HepG2 (cell line): ENCODE measurements around the gene TTC31. TPM values are rescaled to one million over a fixed set of nuclear protein-coding genes. Genes with fewer than 3 reads are reported as not detected.
A peak's percentile ranks its signal among the peaks of the same experiment; 100 is the strongest.

Experiments used
- ATRX ChIP-seq: sonication (generic); formaldehyde crosslinking; IDR thresholded peaks from 2 replicates; pipeline ENCODE4 v1.4.0; 2020; ENCODE audit warnings: missing genetic modification reagents, borderline replicate concordance
- CBX2 ChIP-seq, 2 experiments: fragments of 200-600 bp in 1 of 2; sonication (generic); formaldehyde crosslinking in 1 of 2; IDR thresholded peaks; 2 replicates each; pipeline versions ENCODE4 v1.7.0 to v1.8.1; 2018 to 2022; ENCODE audit warnings: low read depth in 2 of 2, low read length in 1 of 2, mild to moderate bottlenecking in 1 of 2, missing genetic modification reagents in 1 of 2
- CC2D1A ChIP-seq: sonication (generic); formaldehyde crosslinking; IDR thresholded peaks from 2 replicates; pipeline ENCODE4 v1.8.1; 2023; ENCODE audit warnings: mild to moderate bottlenecking, missing genetic modification reagents
- FOXA1 ChIP-seq, 2 experiments: fragments of 450-650 bp in 1 of 2; sonication (generic) in 1 of 2; formaldehyde crosslinking in 1 of 2; IDR thresholded peaks; 2 replicates each; pipeline versions ENCODE4 v1.4.0 to v1.6.1; 2016 to 2020; ENCODE audit warnings: missing genetic modification reagents in 1 of 2
- ISL2 ChIP-seq: sonication (generic); formaldehyde crosslinking; IDR thresholded peaks from 2 replicates; pipeline ENCODE4 v1.5.0; 2020; ENCODE audit warnings: missing genetic modification reagents
- JUND ChIP-seq: sonication (generic); formaldehyde crosslinking; IDR thresholded peaks from 2 replicates; pipeline ENCODE4 v1.8.0; 2022; ENCODE audit warnings: mild to moderate bottlenecking, missing genetic modification reagents
- MAX ChIP-seq: IDR thresholded peaks from 2 replicates; pipeline ENCODE4 v1.6.1; 2012; ENCODE audit warnings: inconsistent platforms
- MBNL3 ChIP-seq: fragments of 250-450 bp; sonication (Bioruptor Pico); conservative IDR thresholded peaks from 2 replicates; pipeline ENCODE4 v1.8.0; 2022; ENCODE audit warnings: mild to moderate bottlenecking, inconsistent platforms
- PAWR ChIP-seq: sonication (generic); formaldehyde crosslinking; IDR thresholded peaks from 2 replicates; pipeline ENCODE4 v1.4.0; 2020; ENCODE audit warnings: missing genetic modification reagents, mild to moderate bottlenecking, borderline replicate concordance
- PHF5A ChIP-seq: IDR thresholded peaks from one replicate; pipeline ENCODE4 v1.6.1; 2018; ENCODE audit warnings: low read depth, missing genetic modification reagents; ENCODE audit not compliant: unreplicated experiment
- PHF8 ChIP-seq: sonication (generic); formaldehyde crosslinking; IDR thresholded peaks from 2 replicates; pipeline ENCODE4 v1.5.0; 2020; ENCODE audit warnings: missing genetic modification reagents
- PRPF4 ChIP-seq: fragments of 200-400 bp; formaldehyde crosslinking; IDR thresholded peaks from 2 replicates; pipeline ENCODE4 v1.6.1; 2016; ENCODE audit warnings: low read length, low read depth; ENCODE audit not compliant: poor library complexity, severe bottlenecking
- SNAPC5 ChIP-seq: sonication (generic); formaldehyde crosslinking; IDR thresholded peaks from 2 replicates; pipeline ENCODE4 v1.8.1; 2023; ENCODE audit warnings: mild to moderate bottlenecking, missing genetic modification reagents, borderline replicate concordance
- TERF1 ChIP-seq: sonication (generic); formaldehyde crosslinking; IDR thresholded peaks from 2 replicates; pipeline ENCODE4 v1.8.0; 2022; ENCODE audit warnings: mild to moderate bottlenecking, missing genetic modification reagents, moderate library complexity
- ZBED4 ChIP-seq: sonication (generic); formaldehyde crosslinking; IDR thresholded peaks from 2 replicates; pipeline ENCODE4 v1.4.0; 2020; ENCODE audit warnings: missing genetic modification reagents, borderline replicate concordance
- ZBTB46 ChIP-seq: sonication (generic); formaldehyde crosslinking; IDR thresholded peaks from 2 replicates; pipeline ENCODE4 v1.4.0; 2020; ENCODE audit warnings: mild to moderate bottlenecking, missing genetic modification reagents, borderline replicate concordance
- ZNF496 ChIP-seq: sonication (generic); formaldehyde crosslinking; IDR thresholded peaks from 2 replicates; pipeline ENCODE4 v1.8.1; 2023; ENCODE audit warnings: mild to moderate bottlenecking, moderate library complexity, missing genetic modification reagents; ENCODE audit not compliant: insufficient replicate concordance
- ZNF549 ChIP-seq: sonication (generic); formaldehyde crosslinking; IDR thresholded peaks from 2 replicates; pipeline ENCODE4 v1.5.0; 2020; ENCODE audit warnings: missing genetic modification reagents
- ZNF616 ChIP-seq: sonication (generic); formaldehyde crosslinking; IDR thresholded peaks from 2 replicates; pipeline ENCODE4 v1.5.0; 2020; ENCODE audit warnings: low read depth, mild to moderate bottlenecking, missing genetic modification reagents
- ZNF674 ChIP-seq: sonication (generic); formaldehyde crosslinking; IDR thresholded peaks from 2 replicates; pipeline ENCODE4 v1.5.0; 2020; ENCODE audit warnings: low read depth, mild to moderate bottlenecking, missing genetic modification reagents
- ZNF740 ChIP-seq: sonication (generic); formaldehyde crosslinking; IDR thresholded peaks from 2 replicates; pipeline ENCODE4 v1.4.0; 2020; ENCODE audit warnings: missing genetic modification reagents
- ZNF879 ChIP-seq: sonication (generic); formaldehyde crosslinking; IDR thresholded peaks from 2 replicates; pipeline ENCODE4 v1.8.1; 2023; ENCODE audit warnings: missing genetic modification reagents
- polyA plus RNA-seq, 8 experiments: library from polyadenylated mRNA; depleted of rRNA in 3 of 8; stranded (reverse) in 7 of 8; unstranded in 1 of 8; fragments of >200 nt; fragmentation: Illumina TruSeq in 4 of 8; extraction: Trizol in 4 of 8; gene quantifications; 2 replicates each; pipeline versions ENCODE4 v1.2.1 to v1.2.3, GENCODE V29; 2011 to 2016; ENCODE audit warnings: low read depth in 4 of 8, missing spikeins in 1 of 8, mixed read lengths in 1 of 8; ENCODE audit not compliant: insufficient read depth in 1 of 8
- total RNA-seq, 5 experiments: library from RNA; depleted of rRNA; stranded (reverse); fragments of >200 nt; fragmentation: Illumina TruSeq; extraction: Trizol; gene quantifications; 2 replicates each; pipeline ENCODE4 v1.2.3, GENCODE V29; 2016; ENCODE audit warnings: low read depth in 1 of 5

TTC31 gene
- total and polyA plus RNA-seq, 2 of the 13 experiments (the other 11 are each of a cell fraction or from before 2014, with no cell fraction given): 28.3 to 39.5 TPM

- TF ChIP-seq PHF5A (CRISPR knock-in tag) (peak; percentile 83), TERF1 (CRISPR knock-in tag) (no peak; the same call in 1 of the 2 replicates), SNAPC5 (CRISPR knock-in tag) (no peak), FOXA1 (IDR thresholded peaks at IDR 0.05) (no peak), FOXA1 (CRISPR knock-in tag; IDR thresholded peaks at IDR 0.05) (peak; percentile 30; the same call in 1 of the 2 replicates), ZNF616 (CRISPR knock-in tag) (no peak), CC2D1A (CRISPR knock-in tag) (no peak), PRPF4 (no peak), MBNL3 (CRISPR knock-in tag) (no peak), ZBED4 (CRISPR knock-in tag) (0 out of 2 replicates have a peak, but pooled peaks have one; percentile 16), ZBTB46 (CRISPR knock-in tag) (peak; percentile 68; the same call in 1 of the 2 replicates), ZNF496 (CRISPR knock-in tag) (no peak), PAWR (CRISPR knock-in tag) (no peak; the same call in 1 of the 2 replicates), ATRX (CRISPR knock-in tag) (no peak), CBX2 (IDR thresholded peaks at IDR 0.05; ENCODE audit: low read depth, low read length) (no peak), CBX2 (CRISPR knock-in tag; IDR thresholded peaks at IDR 0.05; ENCODE audit: low read depth) (no peak), PHF8 (CRISPR knock-in tag) (peak; percentile 45; the same call in 1 of the 2 replicates), ZNF740 (CRISPR knock-in tag) (0 out of 2 replicates have a peak, but pooled peaks have one; percentile 42), ZNF549 (CRISPR knock-in tag) (no peak), MAX (no peak), ISL2 (peak; percentile 55; the same call in 1 of the 2 replicates), ZNF879 (CRISPR knock-in tag) (peak; percentile 33; the same call in 1 of the 2 replicates), ZNF674 (no peak), JUND (CRISPR knock-in tag) (no peak)
Observed at GRCh38 chr2:74502147-74502719, 19.4 kb downstream of the TTC31 start (continued).
